GM06990 (cell line): ENCODE data around the gene LAMA3.
A peak's percentile ranks its signal among the peaks of the same experiment; 100 is the strongest.

Source experiments
- DNase-seq: peaks from one replicate; pipeline ENCODE4 v3.0.0-alpha.2; 2011; ENCODE audit not compliant: insufficient read length; ENCODE audit errors: extremely low read depth
- H3K27me3 ChIP-seq: replicated peaks from 2 replicates; pipeline ENCODE4 v1.6.0; 2011; ENCODE audit warnings: low read length; ENCODE audit not compliant: control insufficient read depth, insufficient read depth
- H3K36me3 ChIP-seq: 2 replicates; pipeline ENCODE4 v1.5.1; 2011; ENCODE audit warnings: low read length; ENCODE audit not compliant: control insufficient read depth, insufficient read depth
- H3K4me3 ChIP-seq: replicated peaks from 2 replicates; pipeline ENCODE4 v1.5.1; 2011; ENCODE audit warnings: low read depth, mild to moderate bottlenecking, control low read depth, low read length
- CTCF ChIP-seq: IDR thresholded peaks from 2 replicates; pipeline ENCODE4 v1.5.1; 2011; ENCODE audit warnings: low read length, control low read depth, mild to moderate bottlenecking, inconsistent platforms; ENCODE audit not compliant: insufficient read depth, poor library complexity, severe bottlenecking

The LAMA3 gene

GRCh38 chr18:23650968-23651927 lies 38.0 kb upstream of the LAMA3 start:
- TF ChIP-seq CTCF, result no peak
- no peaks in the 10 kb centered on the region for H3K27me3 ChIP-seq
- H3K36me3 ChIP-seq, result no peaks in the 10 kb centered on the region
- no peak overlapping the region for H3K4me3 ChIP-seq
- DNase-seq, result no peak

- TF ChIP-seq CTCF, result no peak
- DNase-seq, result no peak
- Histone ChIP-seq H3K27me3 (no peaks in the 10 kb centered on the region), H3K4me3 (no peak overlapping the region), H3K36me3 (no peaks in the 10 kb centered on the region)
These were observed 37.0 kb upstream of the LAMA3 start for GRCh38 chr18:23652232-23652631.

GRCh38 chr18:23658285-23658684 lies 31.0 kb upstream of the LAMA3 start:
- TF ChIP-seq CTCF, result no peak
- Histone ChIP-seq H3K4me3 (no peak overlapping the region), H3K27me3 (no peaks in the 10 kb centered on the region), H3K36me3 (no peaks in the 10 kb centered on the region)
- DNase-seq, result no peak

- DNase-seq, result no peak
- TF ChIP-seq CTCF, result no peak
- H3K36me3 ChIP-seq, result no peaks in the 10 kb centered on the region
- H3K27me3 ChIP-seq, result no peaks in the 10 kb centered on the region
- peak overlapping the region; percentile 49; the same call in 1 of the 2 replicates for H3K4me3 ChIP-seq
These were observed 27.4 kb upstream of the LAMA3 start for GRCh38 chr18:23661735-23662308.

GRCh38 chr18:23662309-23663263 lies 26.7 kb upstream of the LAMA3 start, which contains the start of gene ANKRD29:
TSS of gene ANKRD29 (minus strand) at chr18:23662911. CDS start at chr18:23662730, 181 bp downstream.
- H3K4me3 ChIP-seq, result peak within 1 kb of the TSS; percentile 49
- no peak for TF ChIP-seq CTCF
- H3K27me3 ChIP-seq, result no peaks in the 10 kb centered on the region
- peak; percentile 57 for DNase-seq
- no peaks in the 10 kb centered on the region for H3K36me3 ChIP-seq
